GM12878 (cell line): Measurements from ENCODE around the gene AGTPBP1.

Experiments used
- NBN ChIP-seq: fragments of 450-650 bp; IDR thresholded peaks from 2 replicates; pipeline ENCODE4 v1.6.1; 2016
- POLR2A ChIP-seq: IDR thresholded peaks from 2 replicates; pipeline ENCODE4 v1.6.1; 2011; ENCODE audit warnings: low read depth, mild to moderate bottlenecking, low read length
- POLR2AphosphoS5 ChIP-seq: IDR thresholded peaks from 2 replicates; pipeline ENCODE4 v1.6.1; 2011; ENCODE audit warnings: mild to moderate bottlenecking, low read length, inconsistent platforms
- TF ChIP-seq, protein P1 (sequence below): IDR thresholded peaks from 2 replicates; pipeline ENCODE4 v1.6.1; 2011; ENCODE audit warnings: low read depth, mild to moderate bottlenecking, low read length, moderate library complexity, borderline replicate concordance; ENCODE audit errors: extremely low read depth
- TF ChIP-seq, protein P2 (sequence below), 3 experiments: IDR thresholded peaks in 2 of 3; conservative IDR thresholded peaks in 1 of 3; 2 replicates each; pipeline ENCODE4 v1.5.1; 2011; ENCODE audit warnings: low read depth in 3 of 3, low read length in 3 of 3, mild to moderate bottlenecking in 3 of 3, control low read depth in 2 of 3, moderate library complexity in 2 of 3, inconsistent platforms in 1 of 3, mixed read lengths in 1 of 3; ENCODE audit not compliant: control insufficient read depth in 2 of 3, insufficient read depth in 1 of 3; ENCODE audit errors: extremely low read depth in 1 of 3
- TF ChIP-seq, protein P3 (sequence below): fragments of 450-650 bp; formaldehyde crosslinking; IDR thresholded peaks from 2 replicates; pipeline ENCODE4 v1.4.0; 2022; ENCODE audit warnings: mild to moderate bottlenecking, moderate library complexity
- TF ChIP-seq, protein P4 (sequence below): IDR thresholded peaks from 2 replicates; pipeline ENCODE4 v1.6.1; 2012; ENCODE audit warnings: mild to moderate bottlenecking, low read depth, low read length

DNA sequence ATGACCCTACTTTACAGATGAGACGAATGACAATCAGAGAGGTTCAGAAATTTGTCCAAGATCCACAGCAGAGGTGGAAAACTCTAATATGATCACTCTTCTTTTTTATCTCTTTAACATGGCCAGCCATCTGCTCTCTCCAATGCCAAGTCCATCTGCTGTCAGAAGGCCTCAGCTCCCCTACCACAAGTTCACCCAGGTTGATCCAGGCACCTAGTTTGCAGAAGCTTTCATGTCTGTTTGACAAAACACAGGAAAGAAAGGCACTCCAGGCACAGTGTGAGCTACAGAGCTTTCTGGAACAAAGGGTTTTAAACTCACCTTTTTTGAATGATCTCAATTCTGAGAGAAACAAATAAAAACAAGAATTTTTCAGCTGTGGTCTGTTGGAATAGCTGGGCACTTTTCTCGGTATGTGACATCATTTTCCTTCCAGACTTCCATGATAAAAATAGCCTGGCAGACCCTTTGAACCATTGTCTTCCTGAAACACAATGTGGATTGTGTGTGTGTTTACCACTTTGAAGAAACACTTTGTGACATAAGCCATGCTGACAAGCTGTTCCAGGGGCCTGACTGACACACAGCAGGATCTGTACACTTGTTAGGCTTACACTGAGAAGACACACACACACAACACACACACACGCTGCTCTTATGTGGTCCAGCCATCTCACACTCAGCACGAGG is 214.3 kb downstream of the AGTPBP1 start:
- TF ChIP-seq, protein P1, sequence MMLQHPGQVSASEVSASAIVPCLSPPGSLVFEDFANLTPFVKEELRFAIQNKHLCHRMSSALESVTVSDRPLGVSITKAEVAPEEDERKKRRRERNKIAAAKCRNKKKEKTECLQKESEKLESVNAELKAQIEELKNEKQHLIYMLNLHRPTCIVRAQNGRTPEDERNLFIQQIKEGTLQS, result no peak
- TF ChIP-seq, protein P2, sequence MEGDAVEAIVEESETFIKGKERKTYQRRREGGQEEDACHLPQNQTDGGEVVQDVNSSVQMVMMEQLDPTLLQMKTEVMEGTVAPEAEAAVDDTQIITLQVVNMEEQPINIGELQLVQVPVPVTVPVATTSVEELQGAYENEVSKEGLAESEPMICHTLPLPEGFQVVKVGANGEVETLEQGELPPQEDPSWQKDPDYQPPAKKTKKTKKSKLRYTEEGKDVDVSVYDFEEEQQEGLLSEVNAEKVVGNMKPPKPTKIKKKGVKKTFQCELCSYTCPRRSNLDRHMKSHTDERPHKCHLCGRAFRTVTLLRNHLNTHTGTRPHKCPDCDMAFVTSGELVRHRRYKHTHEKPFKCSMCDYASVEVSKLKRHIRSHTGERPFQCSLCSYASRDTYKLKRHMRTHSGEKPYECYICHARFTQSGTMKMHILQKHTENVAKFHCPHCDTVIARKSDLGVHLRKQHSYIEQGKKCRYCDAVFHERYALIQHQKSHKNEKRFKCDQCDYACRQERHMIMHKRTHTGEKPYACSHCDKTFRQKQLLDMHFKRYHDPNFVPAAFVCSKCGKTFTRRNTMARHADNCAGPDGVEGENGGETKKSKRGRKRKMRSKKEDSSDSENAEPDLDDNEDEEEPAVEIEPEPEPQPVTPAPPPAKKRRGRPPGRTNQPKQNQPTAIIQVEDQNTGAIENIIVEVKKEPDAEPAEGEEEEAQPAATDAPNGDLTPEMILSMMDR (IDR thresholded peaks at IDR 0.05 in 2 of 3, conservative IDR thresholded peaks at IDR 0.05 in 1 of 3; ENCODE audit: control insufficient read depth in 2 of 3, extremely low read depth in 1 of 3, insufficient read depth in 1 of 3, low read depth in 3 of 3, low read length in 3 of 3), result no peak
- TF ChIP-seq POLR2AphosphoS5 (no peak), NBN (no peak), POLR2A (no peak)
- TF ChIP-seq, protein P3, sequence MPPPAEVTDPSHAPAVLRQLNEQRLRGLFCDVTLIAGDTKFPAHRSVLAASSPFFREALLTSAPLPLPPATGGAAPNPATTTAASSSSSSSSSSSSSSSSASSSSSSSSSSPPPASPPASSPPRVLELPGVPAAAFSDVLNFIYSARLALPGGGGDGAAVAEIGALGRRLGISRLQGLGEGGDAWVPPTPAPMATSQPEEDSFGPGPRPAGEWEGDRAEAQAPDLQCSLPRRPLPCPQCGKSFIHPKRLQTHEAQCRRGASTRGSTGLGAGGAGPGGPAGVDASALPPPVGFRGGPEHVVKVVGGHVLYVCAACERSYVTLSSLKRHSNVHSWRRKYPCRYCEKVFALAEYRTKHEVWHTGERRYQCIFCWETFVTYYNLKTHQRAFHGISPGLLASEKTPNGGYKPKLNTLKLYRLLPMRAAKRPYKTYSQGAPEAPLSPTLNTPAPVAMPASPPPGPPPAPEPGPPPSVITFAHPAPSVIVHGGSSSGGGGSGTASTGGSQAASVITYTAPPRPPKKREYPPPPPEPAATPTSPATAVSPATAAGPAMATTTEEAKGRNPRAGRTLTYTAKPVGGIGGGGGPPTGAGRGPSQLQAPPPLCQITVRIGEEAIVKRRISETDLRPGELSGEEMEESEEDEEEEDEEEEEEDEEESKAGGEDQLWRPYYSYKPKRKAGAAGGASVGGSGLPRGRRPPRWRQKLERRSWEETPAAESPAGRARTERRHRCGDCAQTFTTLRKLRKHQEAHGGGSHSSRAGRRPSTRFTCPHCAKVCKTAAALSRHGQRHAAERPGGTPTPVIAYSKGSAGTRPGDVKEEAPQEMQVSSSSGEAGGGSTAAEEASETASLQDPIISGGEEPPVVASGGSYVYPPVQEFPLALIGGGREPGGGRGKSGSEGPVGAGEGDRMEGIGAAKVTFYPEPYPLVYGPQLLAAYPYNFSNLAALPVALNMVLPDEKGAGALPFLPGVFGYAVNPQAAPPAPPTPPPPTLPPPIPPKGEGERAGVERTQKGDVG (CRISPR knock-in tag), result no peak
- TF ChIP-seq, protein P4, sequence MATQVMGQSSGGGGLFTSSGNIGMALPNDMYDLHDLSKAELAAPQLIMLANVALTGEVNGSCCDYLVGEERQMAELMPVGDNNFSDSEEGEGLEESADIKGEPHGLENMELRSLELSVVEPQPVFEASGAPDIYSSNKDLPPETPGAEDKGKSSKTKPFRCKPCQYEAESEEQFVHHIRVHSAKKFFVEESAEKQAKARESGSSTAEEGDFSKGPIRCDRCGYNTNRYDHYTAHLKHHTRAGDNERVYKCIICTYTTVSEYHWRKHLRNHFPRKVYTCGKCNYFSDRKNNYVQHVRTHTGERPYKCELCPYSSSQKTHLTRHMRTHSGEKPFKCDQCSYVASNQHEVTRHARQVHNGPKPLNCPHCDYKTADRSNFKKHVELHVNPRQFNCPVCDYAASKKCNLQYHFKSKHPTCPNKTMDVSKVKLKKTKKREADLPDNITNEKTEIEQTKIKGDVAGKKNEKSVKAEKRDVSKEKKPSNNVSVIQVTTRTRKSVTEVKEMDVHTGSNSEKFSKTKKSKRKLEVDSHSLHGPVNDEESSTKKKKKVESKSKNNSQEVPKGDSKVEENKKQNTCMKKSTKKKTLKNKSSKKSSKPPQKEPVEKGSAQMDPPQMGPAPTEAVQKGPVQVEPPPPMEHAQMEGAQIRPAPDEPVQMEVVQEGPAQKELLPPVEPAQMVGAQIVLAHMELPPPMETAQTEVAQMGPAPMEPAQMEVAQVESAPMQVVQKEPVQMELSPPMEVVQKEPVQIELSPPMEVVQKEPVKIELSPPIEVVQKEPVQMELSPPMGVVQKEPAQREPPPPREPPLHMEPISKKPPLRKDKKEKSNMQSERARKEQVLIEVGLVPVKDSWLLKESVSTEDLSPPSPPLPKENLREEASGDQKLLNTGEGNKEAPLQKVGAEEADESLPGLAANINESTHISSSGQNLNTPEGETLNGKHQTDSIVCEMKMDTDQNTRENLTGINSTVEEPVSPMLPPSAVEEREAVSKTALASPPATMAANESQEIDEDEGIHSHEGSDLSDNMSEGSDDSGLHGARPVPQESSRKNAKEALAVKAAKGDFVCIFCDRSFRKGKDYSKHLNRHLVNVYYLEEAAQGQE, result no peak
